Epidermal melanocyte (primary cell): Measurements from ENCODE around the gene GOLM1.
"Not testable (repeated sequence)": the region's sequence is repeated elsewhere in the genome, so short reads cannot be mapped to it uniquely, and the experiment has no call there.

Experiments used
- DNase-seq: peaks from one replicate; pipeline ENCODE4 v3.0.0; 2011; ENCODE audit warnings: low spot score; ENCODE audit not compliant: insufficient read length

Gene GOLM1

GRCh38 chr9:86091477-86091876, 7.9 kb downstream of the GOLM1 start:
- DNase-seq: no peak

- DNase-seq: no peak
Observed at GRCh38 chr9:86082870-86083269, 16.5 kb downstream of the GOLM1 start.

- DNase-seq: no peak
Observed at GRCh38 chr9:86079865-86080469, 19.4 kb downstream of the GOLM1 start.

GRCh38 chr9:86079421-86079831, 19.9 kb downstream of the GOLM1 start:
- no peak for DNase-seq

- DNase-seq: no peak
Observed at GRCh38 chr9:86078731-86079130, 20.6 kb downstream of the GOLM1 start.

- DNase-seq: no peak
Observed at GRCh38 chr9:86077276-86077675, 22.1 kb downstream of the GOLM1 start.

GRCh38 chr9:86075132-86076109, 23.9 kb downstream of the GOLM1 start:
- DNase-seq: no peak

- no peak for DNase-seq
Observed at GRCh38 chr9:86073839-86074238, 25.5 kb downstream of the GOLM1 start.

- DNase-seq: no peak
Observed at GRCh38 chr9:86072394-86072877, 26.9 kb downstream of the GOLM1 start.

- no peak for DNase-seq
Observed at GRCh38 chr9:86069206-86069869, 30.0 kb downstream of the GOLM1 start.

GRCh38 chr9:86064220-86064619, 35.1 kb downstream of the GOLM1 start:
- DNase-seq: no peak

- no peak for DNase-seq
Observed at GRCh38 chr9:86062845-86063693, 36.3 kb downstream of the GOLM1 start.

- no peak for DNase-seq
Observed at GRCh38 chr9:86061972-86062739, 37.2 kb downstream of the GOLM1 start.

- DNase-seq: no peak
Observed at GRCh38 chr9:86057491-86057890, 41.9 kb downstream of the GOLM1 start.

- no peak for DNase-seq
Observed at GRCh38 chr9:86054695-86055094, 44.7 kb downstream of the GOLM1 start.

- DNase-seq: no peak
Observed at GRCh38 chr9:86052556-86053468, 46.5 kb downstream of the GOLM1 start.

GRCh38 chr9:86048018-86048742, 51.2 kb downstream of the GOLM1 start:
- not testable (repeated sequence) for DNase-seq

- DNase-seq: no peak
Observed at GRCh38 chr9:86047361-86047760, 52.0 kb downstream of the GOLM1 start.
